Fibroblast of lung (primary cell): ENCODE measurements around the gene STARD13. TPM values are rescaled to one million over a fixed set of nuclear protein-coding genes. Genes with fewer than 3 reads are reported as not detected.

ENCODE experiments used
- DNase-seq, 2 donors: peaks; one replicate each; pipeline versions ENCODE4 v3.0.0 to v3.0.0-alpha.2; 2010; ENCODE audit warnings: low read depth in 2 of 2
- H2AFZ ChIP-seq: 2 replicates; pipeline ENCODE4 v1.5.1; 2012; ENCODE audit warnings: low read length, control low read depth, inconsistent platforms
- H3K27ac ChIP-seq: 2 replicates; pipeline ENCODE4 v1.5.1; 2011; ENCODE audit warnings: low read length, control low read depth; ENCODE audit not compliant: insufficient read depth
- H3K27me3 ChIP-seq: 2 replicates; pipeline ENCODE4 v1.5.1; 2011; ENCODE audit warnings: mild to moderate bottlenecking, low read length; ENCODE audit not compliant: control insufficient read depth, insufficient read depth
- H3K36me3 ChIP-seq: 2 replicates; pipeline ENCODE4 v1.5.1; 2011; ENCODE audit warnings: low read length; ENCODE audit not compliant: control insufficient read depth, insufficient read depth
- H3K4me1 ChIP-seq: 2 replicates; pipeline ENCODE4 v1.5.1; 2011; ENCODE audit warnings: low read length; ENCODE audit not compliant: control insufficient read depth, insufficient read depth; ENCODE audit errors: extremely low read depth
- H3K4me2 ChIP-seq: 2 replicates; pipeline ENCODE4 v1.5.1; 2011; ENCODE audit warnings: low read length, control low read depth; ENCODE audit not compliant: insufficient read depth; ENCODE audit errors: extremely low read depth
- H3K4me3 ChIP-seq, 4 experiments: fragments of 200-600 bp in 1 of 4; sonication (generic) in 1 of 4; replicated peaks in 1 of 4; 2 replicates each; pipeline ENCODE4 v1.5.1; 2011 to 2016; ENCODE audit warnings: low read length in 4 of 4, low read depth in 3 of 4, mild to moderate bottlenecking in 3 of 4, control low read depth in 2 of 4, inconsistent platforms in 1 of 4, mixed read lengths in 1 of 4; ENCODE audit not compliant: insufficient read depth in 1 of 4; ENCODE audit errors: control extremely low read depth in 1 of 4
- H3K79me2 ChIP-seq: 2 replicates; pipeline ENCODE4 v1.5.1; 2012; ENCODE audit warnings: mild to moderate bottlenecking, low read length, inconsistent platforms; ENCODE audit not compliant: control insufficient read depth, insufficient read depth
- H3K9ac ChIP-seq: 2 replicates; pipeline ENCODE4 v1.5.1; 2011; ENCODE audit warnings: mild to moderate bottlenecking, low read length, control low read depth; ENCODE audit not compliant: insufficient read depth
- H3K9me3 ChIP-seq: 2 replicates; pipeline ENCODE4 v1.5.1; 2012; ENCODE audit warnings: low read depth, low read length; ENCODE audit not compliant: control insufficient read depth, insufficient read depth
- H4K20me1 ChIP-seq: 2 replicates; pipeline ENCODE4 v1.5.1; 2011; ENCODE audit warnings: low read length; ENCODE audit not compliant: control insufficient read depth, insufficient read depth; ENCODE audit errors: extremely low read depth
- EZH2 ChIP-seq: IDR thresholded peaks from 2 replicates; pipeline ENCODE4 v1.5.1; 2012; ENCODE audit warnings: low read length, control low read depth, mild to moderate bottlenecking; ENCODE audit errors: missing control alignments
- polyA plus RNA-seq, 2 donors: library from polyadenylated mRNA; depleted of rRNA in 1 of 2; stranded (reverse) in 1 of 2; unstranded in 1 of 2; fragments of >200 nt; gene quantifications; 2 replicates each; pipeline ENCODE4 v1.2.1, GENCODE V29; 2011 to 2012; ENCODE audit warnings: missing spikeins in 1 of 2
- total RNA-seq: library from RNA; depleted of rRNA; stranded (reverse); fragments of >200 nt; gene quantifications from 2 replicates; pipeline ENCODE4 v1.2.1, GENCODE V29; 2014
- TF ChIP-seq, protein P1 (sequence below), 2 donors: IDR thresholded peaks in 1 of 2; conservative IDR thresholded peaks in 1 of 2; 1 replicate in 1 of 2; 2 replicates in 1 of 2; pipeline ENCODE4 v1.5.1; 2011 to 2012; ENCODE audit warnings: low read length in 2 of 2, control low read depth in 1 of 2, inconsistent platforms in 1 of 2, low read depth in 1 of 2, mild to moderate bottlenecking in 1 of 2

STARD13 gene
- total and polyA plus RNA-seq, 2 donors (not counting 1 experiment from before 2014, with no cell fraction given) = 25.2 to 44.6 TPM

DNA sequence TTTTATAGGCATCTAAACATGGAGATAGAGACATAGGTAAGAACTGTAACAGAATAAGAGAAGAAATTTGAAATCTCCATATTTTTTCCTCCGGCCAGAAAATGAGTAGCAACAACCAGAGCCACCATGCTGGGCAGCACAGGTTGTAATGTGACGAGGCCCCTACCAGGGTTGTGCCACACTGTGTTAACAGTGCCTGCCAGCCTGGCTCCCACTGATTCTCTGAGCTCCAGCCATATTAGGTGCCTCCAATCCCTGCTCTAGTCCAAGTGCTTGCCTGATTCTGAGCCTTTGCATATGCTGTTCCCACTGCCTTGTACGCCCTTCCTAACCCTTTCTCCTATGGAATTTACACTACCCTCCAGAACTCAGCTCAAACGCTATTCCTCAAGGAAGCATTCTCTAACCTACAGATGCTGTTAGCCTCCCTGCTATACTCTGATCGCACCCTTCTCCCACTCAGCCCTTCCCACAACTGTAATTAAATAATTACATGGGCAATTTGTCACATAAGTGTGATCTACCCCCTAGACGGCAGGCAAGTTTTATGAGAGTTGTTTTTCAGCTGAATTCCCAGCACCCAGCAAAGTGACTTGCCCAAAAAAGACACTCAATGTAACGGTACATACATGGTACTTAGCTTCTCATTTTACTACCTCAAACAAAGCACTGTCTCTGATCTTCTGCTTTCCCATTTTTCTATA, 37.6 kb upstream of the STARD13 start:
- H3K79me2 ChIP-seq = no peaks in the 10 kb centered on the region
- no peak overlapping the region for H2AFZ ChIP-seq
- no peak for DNase-seq
- H3K4me1 ChIP-seq = peaks cover 4% of the 10 kb centered on the region
- no peak overlapping the region for H3K4me2 ChIP-seq
- H3K9ac ChIP-seq = no peak overlapping the region
- H3K27ac ChIP-seq = peak overlapping the region; percentile 81
- H3K9me3 ChIP-seq = no peaks in the 10 kb centered on the region
- H3K4me3 ChIP-seq = peak overlapping the region in 1 of 4 experiments; percentile 68
- H4K20me1 ChIP-seq = no peaks in the 10 kb centered on the region
- H3K36me3 ChIP-seq = no peaks in the 10 kb centered on the region
- TF ChIP-seq, protein P1, sequence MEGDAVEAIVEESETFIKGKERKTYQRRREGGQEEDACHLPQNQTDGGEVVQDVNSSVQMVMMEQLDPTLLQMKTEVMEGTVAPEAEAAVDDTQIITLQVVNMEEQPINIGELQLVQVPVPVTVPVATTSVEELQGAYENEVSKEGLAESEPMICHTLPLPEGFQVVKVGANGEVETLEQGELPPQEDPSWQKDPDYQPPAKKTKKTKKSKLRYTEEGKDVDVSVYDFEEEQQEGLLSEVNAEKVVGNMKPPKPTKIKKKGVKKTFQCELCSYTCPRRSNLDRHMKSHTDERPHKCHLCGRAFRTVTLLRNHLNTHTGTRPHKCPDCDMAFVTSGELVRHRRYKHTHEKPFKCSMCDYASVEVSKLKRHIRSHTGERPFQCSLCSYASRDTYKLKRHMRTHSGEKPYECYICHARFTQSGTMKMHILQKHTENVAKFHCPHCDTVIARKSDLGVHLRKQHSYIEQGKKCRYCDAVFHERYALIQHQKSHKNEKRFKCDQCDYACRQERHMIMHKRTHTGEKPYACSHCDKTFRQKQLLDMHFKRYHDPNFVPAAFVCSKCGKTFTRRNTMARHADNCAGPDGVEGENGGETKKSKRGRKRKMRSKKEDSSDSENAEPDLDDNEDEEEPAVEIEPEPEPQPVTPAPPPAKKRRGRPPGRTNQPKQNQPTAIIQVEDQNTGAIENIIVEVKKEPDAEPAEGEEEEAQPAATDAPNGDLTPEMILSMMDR (conservative IDR thresholded peaks at IDR 0.05 in 1 of 2, IDR thresholded peaks at IDR 0.05 in 1 of 2; ENCODE audit: low read depth in 1 of 2, low read length in 2 of 2) = peak in 1 of 2 donors; percentile 3
- TF ChIP-seq EZH2 = no peak
- H3K27me3 ChIP-seq = no peaks in the 10 kb centered on the region

DNA sequence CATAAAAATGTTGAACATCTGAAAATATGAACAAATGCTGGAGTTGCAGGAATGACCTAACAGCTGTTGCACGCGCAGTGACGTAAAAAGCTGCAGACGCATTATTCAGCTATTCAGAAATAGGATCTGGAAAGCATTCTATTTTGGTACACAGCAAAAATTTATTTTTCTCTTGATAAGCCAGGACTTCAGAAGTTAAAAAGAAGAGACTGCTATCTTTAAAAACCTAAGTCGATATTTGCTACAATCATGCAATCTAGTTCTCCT, 36.9 kb upstream of the STARD13 start:
- Histone ChIP-seq H3K36me3 (no peaks in the 10 kb centered on the region), H3K27ac (peak overlapping the region; percentile 81), H3K79me2 (no peaks in the 10 kb centered on the region), H4K20me1 (no peaks in the 10 kb centered on the region), H2AFZ (no peak overlapping the region), H3K9me3 (no peaks in the 10 kb centered on the region), H3K4me3 (peak overlapping the region; percentile 35 to 68 (median 46)), H3K27me3 (no peaks in the 10 kb centered on the region), H3K4me2 (peak overlapping the region; percentile 85), H3K9ac (no peak overlapping the region), H3K4me1 (peaks cover 4% of the 10 kb centered on the region)
- peak; percentile 8 to 93 for DNase-seq
- TF ChIP-seq, protein P1 (conservative IDR thresholded peaks at IDR 0.05 in 1 of 2, IDR thresholded peaks at IDR 0.05 in 1 of 2; ENCODE audit: low read depth in 1 of 2, low read length in 2 of 2) = no peak
- TF ChIP-seq EZH2 = no peak

DNA sequence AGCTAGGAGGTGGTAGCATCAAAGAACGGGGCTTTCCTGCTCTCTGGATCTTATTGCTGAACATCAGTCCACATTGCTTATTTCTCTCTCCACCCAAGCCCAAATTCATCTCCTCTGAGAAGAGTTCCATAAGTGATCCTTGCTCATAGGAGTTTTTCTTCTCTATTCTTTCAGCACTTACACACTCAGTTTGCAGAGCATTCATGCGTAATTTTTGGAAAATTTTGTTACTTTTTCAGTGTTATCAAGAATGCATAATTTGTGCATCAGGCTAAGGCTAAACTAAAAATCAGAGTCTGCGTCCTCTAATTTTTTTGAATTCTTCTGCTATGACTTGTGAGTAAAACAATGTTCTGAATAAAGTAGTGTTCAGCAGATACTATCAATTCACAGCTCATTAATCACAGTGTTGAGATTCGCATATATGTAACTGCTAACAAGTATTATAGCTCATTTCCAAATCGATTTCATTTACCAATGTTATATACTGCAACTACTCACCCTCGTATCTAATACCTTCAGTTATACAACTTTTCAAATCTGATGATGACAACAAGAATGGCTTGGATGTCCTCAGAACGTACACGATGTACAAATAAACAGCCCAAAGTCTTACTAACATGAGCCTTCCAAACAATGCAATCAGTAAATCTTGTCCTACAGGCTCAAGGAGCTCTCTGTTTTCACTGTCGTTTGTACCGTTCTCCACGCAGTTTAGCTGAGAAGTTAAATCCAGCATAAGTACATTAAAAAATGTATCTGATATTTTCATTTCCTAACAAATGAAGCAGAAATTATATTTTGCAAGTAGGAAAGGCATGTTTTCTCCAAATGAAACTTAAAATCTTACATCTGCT, 36.4 kb upstream of the STARD13 start:
- no peak for TF ChIP-seq EZH2
- TF ChIP-seq, protein P1 (conservative IDR thresholded peaks at IDR 0.05 in 1 of 2, IDR thresholded peaks at IDR 0.05 in 1 of 2; ENCODE audit: low read depth in 1 of 2, low read length in 2 of 2) = no peak
- H3K4me2 ChIP-seq = peak overlapping the region; percentile 85
- no peaks in the 10 kb centered on the region for H3K79me2 ChIP-seq
- peaks cover 4% of the 10 kb centered on the region for H3K4me1 ChIP-seq
- no peaks in the 10 kb centered on the region for H3K9me3 ChIP-seq
- H3K27ac ChIP-seq = peak overlapping the region; percentile 81
- H2AFZ ChIP-seq = peak overlapping the region; percentile 54
- H3K9ac ChIP-seq = peak overlapping the region; percentile 48
- peak overlapping the region; percentile 35 to 68 (median 46) for H3K4me3 ChIP-seq
- no peak for DNase-seq
- H4K20me1 ChIP-seq = no peaks in the 10 kb centered on the region
- H3K36me3 ChIP-seq = no peaks in the 10 kb centered on the region
- H3K27me3 ChIP-seq = no peaks in the 10 kb centered on the region
